Mucosa of descending colon (tissue), 3 donors: Measurements from ENCODE around the gene RFX1. TPM values are rescaled to one million over a fixed set of nuclear protein-coding genes. Genes with fewer than 3 reads are reported as not detected.

Experiments
- ATAC-seq: fragments of 200-7000 bp; cut with Tn5 transposase; one replicate; pipeline ENCODE4 v1.9.1; 2020; ENCODE audit warnings: mild to moderate bottlenecking, moderate library complexity
- DNase-seq, 3 donors: peaks; one replicate each; pipeline ENCODE4 v3.0.0-alpha.2; 2020
- H3K36me3 ChIP-seq: fragments of 200-600 bp; one replicate; pipeline ENCODE4 v1.8.0; 2021; ENCODE audit warnings: low read depth, mild to moderate bottlenecking
- H3K4me1 ChIP-seq: fragments of 200-600 bp; one replicate; pipeline ENCODE4 v1.8.0; 2021; ENCODE audit warnings: low read depth, mild to moderate bottlenecking
- H3K4me3 ChIP-seq: fragments of 200-600 bp; one replicate; pipeline ENCODE4 v1.8.0; 2021; ENCODE audit warnings: mild to moderate bottlenecking
- H3K9me3 ChIP-seq: fragments of 200-600 bp; one replicate; pipeline ENCODE4 v1.8.0; 2021; ENCODE audit warnings: mild to moderate bottlenecking
- intact Hi-C, 2 donors: fragments of 100-400 bp; cut with DNase I in 1 of 2; cut with micrococcal nuclease in 1 of 2; formaldehyde crosslinking; loops; one replicate each; pipeline versions ENCODE4 v1.11.0 to v1.11.1; 2022; cut with DNase I, micrococcal nuclease
- total RNA-seq, 3 donors: library from RNA; stranded (reverse); fragmentation: NEBNext Ultra II Directional in 2 of 3; extraction: Animal tissue kit (Norgen Biotek cat#: 25700) in 2 of 3; gene quantifications; one replicate each; pipeline versions ENCODE4 v1.2.1 to v1.2.4, GENCODE V29; 2021 to 2023
- TF ChIP-seq, protein P1 (sequence below): fragments of 200-600 bp; IDR thresholded peaks from one replicate; pipeline ENCODE4 v1.8.0; 2022; ENCODE audit warnings: antibody characterized with exemption, mild to moderate bottlenecking
- donor health status: DM: no; HTN: no; CAD: no; lungs with moderate emphysema.
- donor health status: DM: no; HTN: no; CAD: no.
- donor health status: DM: no; HTN: yes; CAD: no.

RFX1 gene
- total RNA-seq, 3 donors from 2014 or later = 15.8 to 17.9 (median 17.1) TPM

DNA sequence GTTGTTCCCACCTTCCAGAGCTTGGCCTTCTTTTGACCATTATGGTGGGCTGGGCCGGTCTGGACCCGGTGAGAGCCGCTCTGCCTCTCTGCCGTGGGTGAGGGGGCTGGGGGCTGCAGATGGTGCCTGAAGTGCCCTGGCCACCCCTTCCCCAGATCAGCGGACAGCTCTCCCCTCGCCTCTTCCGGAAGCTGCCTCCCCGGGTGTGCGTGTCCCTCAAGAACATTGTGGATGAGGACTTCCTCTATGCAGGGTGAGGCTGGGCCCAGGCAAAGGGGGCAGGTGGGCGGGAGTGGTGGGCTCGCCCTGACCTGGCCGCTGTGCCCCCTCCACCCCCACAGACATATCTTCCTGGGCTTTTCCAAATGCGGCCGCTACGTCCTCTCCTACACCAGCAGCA is 51.9 kb downstream of the RFX1 start:
- H3K4me3 ChIP-seq = no peak overlapping the region
- TF ChIP-seq, protein P1, sequence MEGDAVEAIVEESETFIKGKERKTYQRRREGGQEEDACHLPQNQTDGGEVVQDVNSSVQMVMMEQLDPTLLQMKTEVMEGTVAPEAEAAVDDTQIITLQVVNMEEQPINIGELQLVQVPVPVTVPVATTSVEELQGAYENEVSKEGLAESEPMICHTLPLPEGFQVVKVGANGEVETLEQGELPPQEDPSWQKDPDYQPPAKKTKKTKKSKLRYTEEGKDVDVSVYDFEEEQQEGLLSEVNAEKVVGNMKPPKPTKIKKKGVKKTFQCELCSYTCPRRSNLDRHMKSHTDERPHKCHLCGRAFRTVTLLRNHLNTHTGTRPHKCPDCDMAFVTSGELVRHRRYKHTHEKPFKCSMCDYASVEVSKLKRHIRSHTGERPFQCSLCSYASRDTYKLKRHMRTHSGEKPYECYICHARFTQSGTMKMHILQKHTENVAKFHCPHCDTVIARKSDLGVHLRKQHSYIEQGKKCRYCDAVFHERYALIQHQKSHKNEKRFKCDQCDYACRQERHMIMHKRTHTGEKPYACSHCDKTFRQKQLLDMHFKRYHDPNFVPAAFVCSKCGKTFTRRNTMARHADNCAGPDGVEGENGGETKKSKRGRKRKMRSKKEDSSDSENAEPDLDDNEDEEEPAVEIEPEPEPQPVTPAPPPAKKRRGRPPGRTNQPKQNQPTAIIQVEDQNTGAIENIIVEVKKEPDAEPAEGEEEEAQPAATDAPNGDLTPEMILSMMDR = no peak
- ATAC-seq (no peak), DNase-seq (peak in 1 of 3 donors; percentile 48)
- intact Hi-C loops = no loop called here
- H3K36me3 ChIP-seq = peaks cover 16% of the 10 kb centered on the region
- H3K9me3 ChIP-seq = no peaks in the 10 kb centered on the region
- H3K4me1 ChIP-seq = peaks cover 17% of the 10 kb centered on the region

DNA sequence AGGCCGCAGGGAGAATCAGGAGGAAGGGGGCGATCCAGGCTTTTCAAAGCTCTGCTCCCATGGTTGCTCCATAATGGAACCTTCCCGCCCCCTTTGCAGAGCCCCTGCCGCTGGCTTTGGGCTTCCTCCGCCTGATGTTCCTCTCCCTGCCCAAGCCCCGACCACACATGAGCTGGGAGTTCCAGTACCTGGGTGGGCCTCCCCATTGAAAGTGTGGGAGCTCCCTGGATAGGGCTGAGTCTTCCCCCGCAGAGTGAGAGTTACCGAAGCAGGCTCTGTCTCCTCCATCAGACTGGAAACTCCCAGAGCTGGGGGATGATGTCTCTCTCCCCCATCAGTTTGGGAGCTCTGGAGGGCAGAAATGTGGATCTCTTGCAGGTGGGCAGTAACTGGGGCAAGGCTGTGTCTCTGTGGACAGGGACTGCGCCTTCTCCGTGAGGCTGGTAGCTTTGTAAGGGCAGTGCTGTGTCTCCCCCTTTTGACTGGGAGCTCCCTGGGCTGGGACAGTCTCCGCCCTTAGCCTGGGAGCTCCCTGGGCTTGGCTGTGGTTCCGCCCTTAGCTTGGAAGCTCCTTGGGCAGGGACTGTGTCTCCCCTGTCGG is 53.1 kb downstream of the RFX1 start:
- intact Hi-C loops = no loop called here
- Histone ChIP-seq H3K9me3 (no peaks in the 10 kb centered on the region), H3K36me3 (peaks cover 16% of the 10 kb centered on the region), H3K4me3 (peak overlapping the region; percentile 66), H3K4me1 (peaks cover 17% of the 10 kb centered on the region)
- TF ChIP-seq, protein P1 = no peak
- ATAC-seq (peak; percentile 64), DNase-seq (peak; percentile 70 to 78 (median 75))

DNA sequence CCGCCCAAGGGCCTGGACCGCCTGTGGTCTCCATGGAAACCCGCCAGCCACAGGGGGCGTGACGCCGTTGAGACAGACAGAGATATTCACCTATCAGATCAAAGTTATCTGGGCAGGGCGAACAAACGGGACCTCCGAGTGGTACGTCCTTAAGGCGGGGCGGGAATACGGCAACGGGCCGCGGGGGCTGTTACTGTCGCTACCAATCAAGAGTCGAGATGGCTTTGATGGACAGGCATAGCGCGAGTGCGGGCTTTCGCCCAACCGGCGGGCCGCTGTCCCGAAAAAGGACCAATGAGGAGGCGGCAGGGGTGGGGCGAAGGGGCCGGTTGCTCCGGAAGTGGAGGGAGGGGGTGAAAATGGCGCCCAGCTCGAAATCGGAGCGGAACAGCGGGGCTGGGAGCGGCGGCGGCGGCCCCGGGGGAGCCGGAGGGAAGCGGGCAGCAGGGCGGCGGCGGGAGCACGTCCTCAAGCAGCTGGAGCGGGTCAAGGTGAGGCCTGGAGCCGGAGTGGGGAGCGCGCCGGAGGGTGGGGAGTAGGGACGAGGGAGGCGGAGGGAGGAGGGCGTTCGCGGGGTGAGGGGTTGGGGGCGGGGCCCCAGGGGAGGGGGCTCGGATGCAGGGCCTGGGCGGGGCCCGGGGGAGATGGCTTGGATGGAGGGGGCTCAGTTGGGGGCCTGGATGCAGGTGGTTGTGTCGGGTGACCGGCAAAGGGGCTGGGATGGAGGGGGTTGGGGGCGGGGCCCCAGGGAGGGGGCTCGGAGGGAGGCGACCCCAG is 53.8 kb downstream of the RFX1 start, which contains the start of gene DCAF15:
TSS of gene DCAF15 (plus strand) at position 356 of the 777 bp plus-strand sequence. CDS start at position 360, 4 bp downstream.
- intact Hi-C loops = no loop called here

DNA sequence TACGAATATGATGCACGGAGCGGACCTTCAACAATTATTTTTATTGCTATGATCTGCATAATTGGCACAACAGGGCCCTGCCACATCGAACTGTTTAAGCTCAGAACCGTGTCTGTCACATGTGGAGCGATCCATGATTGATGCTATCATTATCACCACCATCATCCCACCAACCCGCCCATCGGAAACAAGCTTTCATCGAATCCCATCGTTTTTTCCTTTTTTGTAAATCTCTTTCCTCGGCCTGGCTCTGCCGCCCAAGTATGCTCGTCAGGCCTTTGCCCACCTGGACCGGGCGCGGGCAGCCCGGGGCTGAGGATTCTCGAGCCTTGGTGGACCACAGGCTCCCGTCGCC is 54.3 kb downstream of the RFX1 start:
- H3K36me3 ChIP-seq = peaks cover 16% of the 10 kb centered on the region
- TF ChIP-seq, protein P1 = no peak
- DNase-seq = no peak
- H3K4me3 ChIP-seq = peak overlapping the region; percentile 66
- peaks cover 17% of the 10 kb centered on the region for H3K4me1 ChIP-seq
- H3K9me3 ChIP-seq = no peaks in the 10 kb centered on the region
- intact Hi-C loops = no loop called here
- ATAC-seq = no peak

More for the DNA sequence above, 53.8 kb downstream of the RFX1 start, which contains the start of gene DCAF15:
- TF ChIP-seq, protein P1 = peak; percentile 16
- ATAC-seq (peak; percentile 97), DNase-seq (peak; percentile 98 to 99 (median 98))
- Histone ChIP-seq H3K4me1 (peaks cover 17% of the 10 kb centered on the region), H3K4me3 (peak within 1 kb of the TSS; percentile 66), H3K36me3 (peaks cover 16% of the 10 kb centered on the region), H3K9me3 (no peaks in the 10 kb centered on the region)

DNA sequence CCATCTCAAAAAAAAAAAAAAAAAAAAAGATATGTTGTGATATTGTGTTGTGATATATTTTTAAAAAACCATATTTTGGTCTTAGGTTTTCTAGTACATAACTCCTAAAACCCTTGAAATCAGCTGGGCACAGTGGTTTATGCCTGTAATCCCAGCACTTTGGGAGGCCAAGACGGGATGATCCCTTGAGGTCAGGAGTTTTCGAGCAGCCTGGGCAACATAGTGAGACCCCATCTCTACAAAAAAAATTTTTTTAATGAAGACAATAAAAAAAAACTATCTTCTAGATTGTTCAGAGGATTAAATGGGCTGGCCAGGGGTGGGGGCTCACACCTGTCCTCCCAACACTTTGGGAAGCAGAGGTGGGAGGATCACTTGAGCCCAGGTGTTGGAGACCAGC is 55.1 kb downstream of the RFX1 start:
- H3K36me3 ChIP-seq = peaks cover 11% of the 10 kb centered on the region
- no peak for ATAC-seq
- H3K4me1 ChIP-seq = peaks cover 17% of the 10 kb centered on the region
- H3K9me3 ChIP-seq = no peaks in the 10 kb centered on the region
- intact Hi-C loops = no loop called here
- TF ChIP-seq, protein P1 = no peak
- DNase-seq = no peak
- H3K4me3 ChIP-seq = no peak overlapping the region
